Left ventricle myocardium inferior (tissue), 1 donor: ENCODE data around the gene PRKCB. TPM values are rescaled to one million over a fixed set of nuclear protein-coding genes. Genes with fewer than 3 reads are reported as not detected.

ENCODE experiments used
- DNase-seq: peaks from one replicate; pipeline ENCODE4 v3.0.0-alpha.2; 2020
- H3K27ac ChIP-seq: fragments of 200-600 bp; replicated peaks from 2 replicates; pipeline ENCODE4 v1.8.0; 2021
- H3K27me3 ChIP-seq: fragments of 200-600 bp; 2 replicates; pipeline ENCODE4 v1.8.0; 2021; ENCODE audit warnings: low read depth
- H3K36me3 ChIP-seq: fragments of 200-600 bp; 2 replicates; pipeline ENCODE4 v1.8.0; 2021
- H3K4me1 ChIP-seq: fragments of 200-600 bp; 2 replicates; pipeline ENCODE4 v1.8.0; 2021
- H3K4me3 ChIP-seq: fragments of 200-600 bp; 2 replicates; pipeline ENCODE4 v1.8.0; 2021; ENCODE audit warnings: mild to moderate bottlenecking, moderate library complexity
- H3K9me3 ChIP-seq: fragments of 200-600 bp; replicated peaks from 2 replicates; pipeline ENCODE4 v1.8.0; 2021
- CTCF ChIP-seq: fragments of 200-600 bp; IDR thresholded peaks from 2 replicates; pipeline ENCODE4 v1.8.0; 2021; ENCODE audit warnings: antibody characterized with exemption, mild to moderate bottlenecking, borderline replicate concordance
- intact Hi-C: fragments of 100-400 bp; cut with micrococcal nuclease; formaldehyde crosslinking; loops from one replicate; pipeline ENCODE4 v1.11.0; 2022
- total RNA-seq: library from RNA; stranded (reverse); fragmentation: NEBNext Ultra II Directional; extraction: Animal tissue kit (Norgen Biotek cat#: 25700); gene quantifications from one replicate; pipeline ENCODE4 v1.2.1, GENCODE V29; 2021
- donor health status: DM: no; HTN: yes; CAD: no; lungs with severe emphysema.

The PRKCB gene
- total RNA-seq, 1 donor from 2014 or later, result 1.6 TPM

GRCh38 chr16:24062270-24062817 is 226.6 kb downstream of the PRKCB start:
- H3K27ac ChIP-seq, result no peak overlapping the region

GRCh38 chr16:24069036-24069590 is 233.3 kb downstream of the PRKCB start:
- TF ChIP-seq CTCF, result no peak
- no peak for DNase-seq
- H3K27ac ChIP-seq, result no peak overlapping the region

More at GRCh38 chr16:24062270-24062817, 226.6 kb downstream of the PRKCB start:
- intact Hi-C loops, result no loop called here
- TF ChIP-seq CTCF, result no peak
- no peak overlapping the region for H3K4me3 ChIP-seq
- DNase-seq, result no peak
- no peaks in the 10 kb centered on the region for H3K36me3 ChIP-seq
- no peaks in the 10 kb centered on the region for H3K9me3 ChIP-seq
- no peaks in the 10 kb centered on the region for H3K4me1 ChIP-seq
- H3K27me3 ChIP-seq, result peaks cover 54% of the 10 kb centered on the region

GRCh38 chr16:24070851-24071250 is 235.1 kb downstream of the PRKCB start:
- DNase-seq, result no peak
- H3K4me3 ChIP-seq, result no peak overlapping the region
- no peaks in the 10 kb centered on the region for H3K4me1 ChIP-seq
- TF ChIP-seq CTCF, result peak; percentile 66
- H3K36me3 ChIP-seq, result no peaks in the 10 kb centered on the region
- no peaks in the 10 kb centered on the region for H3K9me3 ChIP-seq
- peaks cover 18% of the 10 kb centered on the region for H3K27me3 ChIP-seq
- intact Hi-C loops, result loop anchor here (10.0 kb wide), 1 partner anchor 184 kb away; the partner anchor contains the start of gene CACNG3
- no peak overlapping the region for H3K27ac ChIP-seq

More at GRCh38 chr16:24069036-24069590, 233.3 kb downstream of the PRKCB start:
- Histone ChIP-seq H3K4me1 (no peaks in the 10 kb centered on the region), H3K27me3 (peaks cover 18% of the 10 kb centered on the region), H3K9me3 (no peaks in the 10 kb centered on the region), H3K4me3 (no peak overlapping the region), H3K36me3 (no peaks in the 10 kb centered on the region)
- intact Hi-C loops, result no loop called here

- intact Hi-C loops, result loop anchor here (10.0 kb wide), 1 partner anchor 183 kb away; the partner anchor contains the start of gene CACNG3
Measured at GRCh38 chr16:24071666-24072360, 236.0 kb downstream of the PRKCB start.

GRCh38 chr16:24073321-24073720 is 237.5 kb downstream of the PRKCB start:
- Histone ChIP-seq H3K36me3 (no peaks in the 10 kb centered on the region), H3K27ac (no peak overlapping the region), H3K9me3 (no peaks in the 10 kb centered on the region), H3K4me1 (no peaks in the 10 kb centered on the region), H3K4me3 (no peak overlapping the region), H3K27me3 (peaks cover 21% of the 10 kb centered on the region)
- DNase-seq, result no peak
- intact Hi-C loops, result loop anchor here (10.0 kb wide), 1 partner anchor 181 kb away; the partner anchor contains the start of gene CACNG3
- TF ChIP-seq CTCF, result no peak

More at GRCh38 chr16:24071666-24072360, 236.0 kb downstream of the PRKCB start:
- Histone ChIP-seq H3K9me3 (no peaks in the 10 kb centered on the region), H3K27ac (no peak overlapping the region), H3K36me3 (no peaks in the 10 kb centered on the region), H3K4me1 (no peaks in the 10 kb centered on the region), H3K27me3 (peaks cover 23% of the 10 kb centered on the region), H3K4me3 (no peak overlapping the region)
- TF ChIP-seq CTCF, result no peak
- no peak for DNase-seq
